ENCODE data around the gene RERE.

- TF ChIP-seq CTCF (IDR thresholded peaks at IDR 0.05): no peak
- TF ChIP-seq POLR2A (IDR thresholded peaks at IDR 0.05): no peak
These were observed 175.3 kb downstream of the RERE start for GRCh38 chr1:8642114-8642513.

All from adrenal gland (tissue), 5 donors.